ENCODE measurements around the gene KCNK16.

GRCh38 chr6:39314273-39314795, 8.2 kb downstream of the KCNK16 start, which contains the start of gene KCNK17:
- TF ChIP-seq CTCF (IDR thresholded peaks at IDR 0.05; ENCODE audit: insufficient read depth, low read depth, low read length): no peak
- no peak for TF ChIP-seq EZH2 (IDR thresholded peaks at IDR 0.05; ENCODE audit: insufficient read depth, low read length)

All from astrocyte (in vitro differentiated cells and primary cell).